NCI-H345 treated with DMSO at 0.1 percent for 48 hours (cell line): Measurements from ENCODE around the gene RASA3.
"Not testable (repeated sequence)": the region's sequence is repeated elsewhere in the genome, so short reads cannot be mapped to it uniquely, and the experiment has no call there.

Source experiments
- DNase-seq: peaks from one replicate; lab custom pipeline; 2025; ENCODE audit not compliant: unreplicated experiment; lab: John Stamatoyannopoulos, UW

The RASA3 gene

DNA sequence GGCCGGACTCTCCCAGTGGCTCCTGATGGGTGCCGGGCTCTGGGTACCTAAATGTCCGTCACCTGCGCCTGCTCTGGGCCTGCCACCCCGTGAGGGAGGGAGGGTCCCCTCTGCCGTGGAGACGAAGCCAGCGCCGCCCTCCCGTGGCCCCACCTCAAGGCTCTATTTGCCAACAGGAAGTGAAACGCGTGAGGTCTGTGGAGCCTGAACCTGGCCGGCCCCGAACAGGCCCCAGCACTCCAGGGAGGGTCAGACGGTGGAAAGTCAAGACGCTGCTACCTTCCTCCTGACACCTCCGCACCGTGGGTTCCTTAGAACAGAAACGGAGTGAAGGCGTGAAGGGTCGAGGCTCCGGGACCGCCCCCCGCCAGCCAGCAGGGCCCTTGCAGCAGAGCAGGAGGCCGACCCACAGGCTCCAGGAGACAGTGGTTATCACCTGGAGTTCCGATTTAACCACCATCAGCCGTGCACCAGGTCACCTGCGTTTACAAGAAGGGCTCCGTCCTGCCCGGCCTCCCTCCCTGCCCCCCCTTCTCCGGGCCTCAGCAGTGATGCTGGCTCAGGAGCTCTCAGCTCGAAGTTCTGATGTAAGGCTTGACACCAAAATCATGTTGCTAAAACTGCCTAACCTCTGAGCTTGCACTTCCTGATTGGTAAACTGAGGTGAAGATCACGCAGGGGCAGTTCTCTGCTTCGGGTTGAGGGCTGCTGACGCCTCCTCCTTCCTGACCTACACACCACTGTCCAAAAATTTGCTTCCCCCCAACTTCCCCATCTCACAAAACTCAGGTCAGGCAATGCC lies 107.6 kb downstream of the RASA3 start:
- DNase-seq, result no peak

DNA sequence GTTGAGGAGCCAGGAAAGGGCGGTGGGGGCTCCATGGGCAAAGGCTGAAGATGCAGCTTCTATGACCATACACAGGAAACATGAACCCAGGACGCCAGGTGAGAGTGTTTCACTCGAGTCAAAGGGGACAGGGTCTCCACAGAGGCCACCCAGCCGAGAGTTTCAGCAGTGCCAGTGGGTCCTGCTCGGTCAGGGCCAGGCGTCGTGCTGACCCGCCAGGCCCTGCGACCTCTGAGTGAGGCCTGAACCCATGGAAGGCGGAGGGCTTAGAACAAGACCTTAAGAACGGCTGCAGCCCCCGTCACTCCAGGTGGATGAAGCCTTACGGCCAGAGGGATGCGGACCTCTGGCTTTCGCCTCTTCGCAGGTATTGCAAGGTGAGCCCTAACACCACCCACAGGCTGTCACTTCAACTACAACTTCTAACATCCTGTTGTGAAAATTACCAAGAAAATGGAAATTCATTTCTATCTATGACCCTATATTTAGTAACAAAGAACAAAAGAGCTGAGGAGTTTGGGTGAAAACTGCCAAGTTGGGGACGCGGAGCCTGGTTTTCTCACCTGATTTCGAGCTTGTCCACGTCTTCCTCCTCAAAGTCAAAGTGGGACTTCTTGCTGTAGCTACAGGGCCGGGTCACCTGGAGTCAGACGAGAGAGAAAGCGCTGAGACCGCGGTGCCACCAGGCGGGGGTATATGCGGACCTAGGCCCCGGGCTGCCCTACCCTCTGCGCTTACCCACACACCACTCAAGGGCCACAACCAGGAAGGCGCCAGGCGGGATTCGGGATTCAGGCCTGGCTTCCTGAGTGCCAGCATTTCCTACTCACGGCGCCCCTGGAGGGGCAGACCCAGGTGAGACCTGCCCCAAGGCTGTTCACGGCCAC lies 108.5 kb downstream of the RASA3 start:
- no peak for DNase-seq

DNA sequence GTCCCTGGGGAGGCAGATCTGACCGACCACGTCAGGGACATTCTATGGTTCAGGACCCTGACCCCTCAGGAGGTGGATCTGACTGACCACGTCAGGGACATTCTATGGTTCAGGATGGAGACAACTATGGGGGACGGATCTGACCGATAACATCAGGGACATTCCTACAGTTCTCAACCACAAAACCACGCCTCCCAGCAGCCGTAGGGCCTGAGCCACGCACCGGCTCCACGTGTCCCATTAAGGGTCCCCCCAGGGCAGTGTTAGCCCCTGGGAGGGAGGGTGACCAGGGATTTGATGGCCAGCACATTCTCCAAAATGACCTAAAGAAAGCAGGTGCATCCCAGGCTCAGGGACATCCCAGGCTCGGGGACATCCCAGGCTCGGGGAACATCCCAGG lies 109.5 kb downstream of the RASA3 start:
- no peak for DNase-seq

DNA sequence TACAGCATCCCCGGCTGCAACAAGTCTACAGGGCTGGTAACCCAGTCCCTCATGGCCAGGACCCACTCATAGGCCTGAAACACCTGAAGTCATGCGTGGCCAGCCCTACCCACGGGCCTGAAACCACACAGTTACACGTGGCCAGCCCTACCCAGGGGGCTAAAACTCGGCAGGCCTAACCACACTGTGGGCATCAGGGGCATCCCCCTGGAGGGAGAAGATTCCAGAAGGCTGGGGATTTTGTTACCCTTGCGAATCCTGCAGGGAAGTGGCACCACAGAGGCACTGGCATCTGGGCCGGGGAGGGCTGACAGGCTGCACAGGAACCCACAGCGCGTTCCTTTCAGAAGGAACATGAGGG lies 110.1 kb downstream of the RASA3 start:
- DNase-seq, result no peak

DNA sequence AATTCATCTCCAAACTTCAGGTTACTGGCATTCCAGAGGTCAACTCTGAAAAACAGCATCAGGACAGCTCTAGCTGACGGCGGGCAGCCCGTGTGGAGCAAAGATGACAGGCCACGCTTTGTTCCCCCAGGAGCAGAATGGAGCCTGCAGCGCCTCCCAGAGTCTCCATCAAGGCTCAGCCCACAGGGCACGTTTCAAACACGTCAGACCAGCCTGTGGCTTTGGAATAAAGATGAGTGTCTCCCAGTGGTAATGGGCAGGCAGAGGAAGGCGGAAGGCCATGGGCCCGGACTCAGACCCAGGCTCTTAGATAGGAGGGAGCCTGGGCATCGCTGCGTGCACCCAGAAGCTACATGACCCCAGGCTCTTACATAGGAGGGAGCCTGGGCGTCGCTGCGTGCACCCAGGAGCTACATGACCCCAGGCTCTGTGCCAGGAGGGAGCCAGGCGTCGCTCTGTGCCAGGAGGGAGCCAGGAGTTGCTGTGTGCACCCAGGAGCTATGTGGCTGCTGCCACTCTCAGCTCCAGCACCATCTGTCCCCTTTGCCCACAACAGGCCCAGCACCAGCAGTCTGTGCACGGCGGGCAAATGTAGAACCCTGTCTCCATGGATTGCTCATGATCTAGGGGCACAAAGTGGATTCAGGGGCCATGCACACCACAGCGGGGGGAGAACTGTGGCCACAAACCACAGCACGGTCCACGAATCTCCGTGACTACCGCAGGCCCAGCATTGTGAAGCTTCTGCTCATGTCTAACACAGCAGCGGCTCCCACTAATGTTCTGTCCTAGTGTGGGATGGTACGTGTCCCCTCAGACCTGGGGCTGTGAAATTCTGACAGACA lies 110.7 kb downstream of the RASA3 start:
- DNase-seq, result no peak

DNA sequence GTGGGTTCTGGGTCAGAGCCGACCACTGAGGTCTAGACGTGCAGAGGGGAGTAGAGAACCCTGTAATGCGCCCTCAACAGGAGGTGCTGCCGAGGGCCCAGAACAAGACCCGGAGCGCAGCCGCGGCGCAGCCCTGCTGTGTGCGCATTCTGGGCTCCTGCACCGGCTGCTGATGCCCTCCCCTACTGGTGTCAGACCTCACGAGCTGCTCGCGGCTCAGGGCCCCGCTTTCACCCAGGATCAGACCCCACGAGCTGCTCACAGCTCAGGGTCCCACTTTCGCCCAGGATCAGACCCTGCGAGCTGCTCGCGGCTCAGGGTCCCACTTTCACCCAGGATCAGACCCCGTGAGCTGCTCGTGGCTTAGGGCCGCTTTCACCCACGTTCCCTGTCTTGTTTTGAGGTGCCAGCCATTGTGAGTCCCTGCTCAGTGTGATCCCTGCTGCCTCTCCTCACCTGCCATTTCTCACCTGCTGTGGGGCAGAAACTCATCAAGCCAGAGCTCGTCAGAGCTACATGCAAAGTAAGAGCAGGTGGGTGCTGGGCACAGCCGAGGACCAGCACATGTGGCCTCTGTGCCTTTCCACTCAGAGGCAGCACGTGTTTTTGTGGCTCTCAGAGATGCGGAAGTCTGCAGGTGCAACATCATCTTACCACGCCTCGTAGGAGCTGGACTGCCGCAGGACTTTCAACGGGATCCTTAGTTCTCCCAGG lies 111.5 kb downstream of the RASA3 start:
- DNase-seq, result no peak

DNA sequence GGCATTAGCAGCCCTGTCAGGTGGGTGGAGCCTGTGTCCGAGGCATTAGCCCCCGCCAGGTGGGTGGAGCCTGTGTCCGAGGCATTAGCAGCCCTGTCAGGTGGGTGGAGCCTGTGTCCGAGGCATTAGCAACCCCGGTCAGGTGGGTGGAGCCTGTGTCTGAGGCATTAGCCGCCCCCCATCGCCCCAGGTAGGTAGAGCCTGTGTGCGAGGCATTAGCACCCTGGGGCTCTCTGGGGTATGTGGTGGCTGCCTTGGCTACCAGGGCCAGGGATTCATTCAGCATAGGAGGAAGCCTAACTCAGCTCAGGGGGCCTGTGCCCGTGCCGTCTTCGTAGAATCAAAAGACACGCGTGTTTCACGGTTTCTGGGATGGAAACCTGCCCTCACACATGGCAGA lies 112.3 kb downstream of the RASA3 start:
- DNase-seq, result not testable (repeated sequence)

DNA sequence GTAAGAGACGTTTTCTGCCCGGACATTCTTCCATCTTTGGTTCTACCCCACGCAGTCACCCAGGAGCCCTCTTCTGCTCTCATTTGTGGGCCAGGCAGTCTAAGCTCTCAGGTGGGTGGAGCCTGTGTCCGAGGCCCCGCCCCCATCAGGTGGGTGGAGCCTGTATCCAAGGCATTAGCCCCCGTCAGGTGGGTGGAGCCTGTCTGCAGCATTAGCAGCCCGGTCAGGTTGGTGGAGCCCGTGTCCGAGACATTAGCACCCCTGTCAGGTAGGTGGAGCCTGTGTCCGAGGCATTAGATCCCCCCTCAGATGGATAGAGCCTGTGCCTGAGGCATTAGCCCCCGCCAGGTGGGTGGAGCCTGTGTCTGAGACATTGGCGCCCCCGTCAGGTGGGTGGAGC lies 113.1 kb downstream of the RASA3 start:
- no peak for DNase-seq

DNA sequence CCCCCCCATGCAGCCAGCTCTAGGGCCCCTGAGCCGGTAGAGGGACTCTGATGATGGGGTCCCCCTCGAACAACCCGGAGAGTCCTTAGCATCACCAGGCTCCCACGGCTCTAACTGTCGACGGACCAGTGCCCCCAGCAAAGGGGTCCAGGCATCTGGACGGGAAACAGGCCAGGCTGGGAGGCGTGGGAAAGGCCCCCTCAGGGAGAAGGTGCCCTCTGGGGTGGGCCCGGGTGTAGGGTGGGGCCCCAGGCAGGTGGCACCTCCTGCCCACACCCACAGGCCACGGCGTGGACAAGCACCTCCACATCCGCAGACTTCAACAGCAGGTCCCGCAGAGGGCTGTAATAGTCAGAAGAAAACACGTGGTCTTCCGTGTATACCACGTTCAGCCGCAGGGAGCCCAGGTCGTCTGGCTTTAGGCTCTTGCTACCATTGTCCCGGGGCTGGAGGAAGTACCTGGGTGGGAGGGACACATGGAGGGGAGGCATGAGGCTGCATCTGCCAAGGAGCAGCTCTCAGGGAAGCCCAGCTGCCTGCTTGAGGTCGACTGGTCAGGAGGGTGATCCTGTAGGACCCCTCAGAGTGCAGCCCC lies 113.9 kb downstream of the RASA3 start:
- no peak for DNase-seq

DNA sequence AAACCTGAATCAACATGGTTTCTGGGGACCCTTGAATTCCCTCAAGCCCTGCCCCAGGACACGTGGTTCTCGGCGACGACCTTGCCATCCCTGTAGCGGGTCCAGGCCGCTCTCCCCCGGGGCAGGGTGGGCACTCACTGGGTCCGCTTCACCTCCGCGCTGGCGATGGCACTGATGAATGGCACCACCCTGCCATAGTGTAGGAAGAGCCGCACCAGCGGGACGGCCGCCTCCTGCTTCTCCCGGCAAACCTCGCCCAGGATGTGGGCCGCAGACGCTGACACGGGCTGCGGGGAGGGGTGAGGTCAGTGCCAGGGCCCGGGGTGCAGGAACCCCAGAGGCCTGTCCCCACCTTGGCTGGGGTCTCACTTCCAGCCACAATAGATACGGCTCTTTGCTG lies 114.5 kb downstream of the RASA3 start:
- DNase-seq, result no peak

DNA sequence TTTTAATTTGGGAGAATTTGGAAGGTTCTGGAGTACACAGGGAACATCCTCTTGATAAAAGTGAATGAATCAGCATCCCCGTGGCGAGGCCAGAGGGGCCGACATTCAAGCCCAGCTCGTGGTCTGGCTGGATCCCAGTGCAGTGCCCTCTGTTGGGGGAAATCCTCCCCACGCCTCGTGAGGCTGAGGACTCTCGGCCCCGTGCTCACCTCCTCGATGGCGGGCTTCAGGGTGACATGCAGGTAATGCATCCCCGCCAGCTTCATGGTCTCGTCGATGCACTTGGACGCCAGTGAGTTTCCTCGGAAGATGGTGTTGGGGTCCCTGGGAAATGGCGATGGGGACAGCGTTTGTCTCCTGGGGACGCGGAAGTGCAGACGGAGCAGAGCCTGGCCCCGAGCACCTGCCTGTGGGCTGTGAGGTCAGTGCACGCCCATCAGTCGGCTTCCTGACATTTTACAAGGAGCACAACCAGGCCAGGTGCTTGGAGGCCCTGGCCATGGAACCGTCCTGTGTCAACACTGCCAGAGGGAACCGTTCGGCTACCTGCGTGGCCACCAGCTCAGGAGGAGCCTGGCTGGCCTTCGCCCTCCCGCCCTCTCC lies 115.3 kb downstream of the RASA3 start:
- no peak for DNase-seq

DNA sequence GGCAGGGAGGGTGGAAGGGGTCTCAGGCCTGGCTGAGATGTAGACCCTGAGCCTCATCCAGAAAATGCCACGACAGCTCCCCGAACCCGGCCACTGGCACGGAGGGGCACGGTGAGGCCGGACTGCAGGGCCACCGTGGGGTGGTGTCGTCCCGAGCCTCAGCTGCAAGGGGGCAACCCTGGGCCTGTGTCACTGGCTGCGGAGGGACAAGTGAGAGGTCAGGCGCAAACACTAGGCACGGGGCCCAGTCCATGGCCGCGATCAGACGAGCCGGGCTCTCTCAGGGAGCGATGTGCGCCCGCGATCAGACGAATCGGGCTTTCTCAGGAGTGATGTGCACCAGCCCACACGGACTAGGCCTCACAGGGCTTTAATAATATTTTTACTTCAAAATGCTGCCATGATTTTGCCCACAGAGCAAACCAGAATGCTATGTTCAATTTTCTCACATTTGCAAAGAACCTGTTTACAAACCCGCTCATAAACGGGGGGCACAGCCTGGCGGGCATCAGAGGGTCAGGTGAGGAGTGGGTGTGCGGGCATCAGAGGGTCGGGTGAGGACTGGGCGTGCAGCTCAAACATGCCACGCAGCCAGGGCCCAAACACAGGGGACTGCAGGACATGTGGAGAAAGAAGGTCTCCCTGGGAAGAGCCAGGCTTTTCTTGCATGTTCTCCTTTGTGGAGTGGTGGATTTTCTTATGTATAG lies 115.9 kb downstream of the RASA3 start:
- DNase-seq, result no peak

DNA sequence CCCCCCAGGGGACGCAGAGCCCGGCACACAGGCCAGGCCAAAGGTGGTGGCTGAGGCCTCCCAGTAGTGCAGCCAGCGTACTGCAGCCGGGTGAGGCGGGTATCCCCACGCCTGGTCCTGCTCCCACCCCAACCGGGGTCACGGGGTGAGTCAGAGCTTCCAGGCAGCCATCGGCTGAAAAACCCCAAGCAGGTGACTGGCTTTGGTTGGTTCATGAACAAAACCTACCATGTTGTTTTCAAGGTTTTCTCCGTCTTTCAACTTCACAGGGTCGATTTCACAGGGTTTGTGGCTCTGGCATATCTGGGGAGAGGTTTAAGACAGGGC lies 116.5 kb downstream of the RASA3 start:
- no peak for DNase-seq

DNA sequence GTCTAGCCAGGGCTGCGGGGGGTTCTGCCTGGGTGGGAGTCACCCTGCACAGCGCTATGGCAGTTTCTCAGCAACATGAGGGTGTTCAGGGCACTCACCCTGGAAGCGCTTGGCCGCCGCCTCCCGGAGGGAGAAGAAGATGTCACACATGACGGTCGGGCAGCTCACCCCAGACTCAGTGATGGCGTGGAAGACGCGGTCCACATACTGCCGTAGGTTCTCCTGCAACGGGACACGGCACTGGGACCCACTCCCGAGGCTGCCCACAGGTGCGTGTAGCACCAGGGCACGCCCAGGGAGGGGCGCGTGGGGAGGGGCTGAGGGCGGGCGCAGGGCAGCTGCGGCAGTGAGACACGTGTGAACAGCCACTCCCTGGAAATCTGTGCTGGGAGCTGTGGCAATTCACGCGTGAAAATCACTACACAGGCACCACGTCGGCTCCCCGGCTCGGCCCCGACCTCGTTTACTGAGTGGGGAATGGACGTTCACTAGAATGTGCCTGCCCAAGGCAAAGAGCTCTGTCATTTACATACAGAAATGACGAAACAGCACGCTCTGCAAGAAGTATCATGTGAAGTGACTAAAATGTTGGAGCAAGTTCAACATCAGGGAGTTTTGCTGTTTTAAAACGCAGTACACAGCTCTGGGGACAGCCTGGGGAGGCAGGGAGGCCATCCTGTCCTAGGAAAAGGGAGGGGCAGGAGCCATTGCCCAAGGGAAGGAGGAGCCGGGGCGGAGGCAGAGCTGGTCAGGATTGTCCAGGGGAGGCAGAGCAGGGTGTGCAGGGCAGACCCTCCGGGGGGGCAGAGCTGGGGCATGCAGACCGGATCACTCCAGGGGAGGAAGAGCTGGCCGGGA lies 117.1 kb downstream of the RASA3 start:
- no peak for DNase-seq

DNA sequence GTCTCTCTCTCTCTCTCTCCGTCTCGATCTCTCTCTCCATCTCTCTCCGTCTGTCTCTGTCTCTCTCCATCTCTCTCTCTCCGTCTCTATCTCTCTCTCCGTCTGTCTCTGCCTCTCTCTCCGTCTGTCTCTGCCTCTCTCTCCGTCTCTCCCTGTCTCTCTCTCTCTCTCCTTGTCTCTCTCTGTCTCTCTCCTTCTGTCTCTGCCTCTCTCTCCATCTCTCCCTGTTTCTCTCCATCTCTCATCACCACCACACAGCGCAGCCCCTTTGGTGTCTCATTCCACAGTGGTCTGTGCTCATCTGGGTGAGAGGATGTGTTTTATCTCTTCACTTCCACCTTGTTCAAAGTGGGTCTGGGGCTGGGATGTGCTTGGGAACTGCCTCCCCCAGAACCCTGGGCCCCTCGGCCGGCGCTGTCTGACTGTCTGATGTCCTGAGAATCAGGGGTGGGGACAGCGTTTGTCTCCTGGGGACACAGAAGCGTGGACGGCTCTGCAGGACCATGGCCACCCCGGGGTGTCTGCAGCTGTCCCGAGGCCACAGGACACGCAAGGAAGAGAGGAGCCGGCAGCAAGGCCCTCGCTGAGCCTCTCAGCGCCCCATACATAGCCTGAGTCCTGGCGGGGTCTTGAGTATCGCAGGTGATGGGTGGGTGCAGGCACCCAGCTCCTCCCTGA lies 118.3 kb downstream of the RASA3 start:
- no peak for DNase-seq

DNA sequence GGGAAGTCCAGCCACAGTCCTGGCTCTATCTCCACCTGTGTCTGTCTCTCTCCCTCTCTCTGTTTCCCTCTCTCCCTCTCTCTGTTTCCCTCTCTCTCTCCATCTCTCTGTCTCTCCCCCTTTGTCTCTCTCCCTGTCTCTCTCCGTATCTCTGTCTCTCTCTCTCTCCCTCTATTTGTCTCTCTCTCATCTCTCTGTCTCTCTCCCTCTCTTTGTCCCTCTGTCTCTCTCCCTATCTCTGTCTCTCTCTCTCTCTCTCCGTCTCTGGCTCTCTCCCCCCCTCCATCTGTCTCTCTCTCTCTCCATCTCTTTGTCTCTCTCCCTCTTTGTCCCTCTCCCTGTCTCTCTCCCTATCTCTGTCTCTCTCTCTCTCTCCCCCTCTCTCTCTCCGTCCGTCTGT lies 119.1 kb downstream of the RASA3 start:
- no peak for DNase-seq

DNA sequence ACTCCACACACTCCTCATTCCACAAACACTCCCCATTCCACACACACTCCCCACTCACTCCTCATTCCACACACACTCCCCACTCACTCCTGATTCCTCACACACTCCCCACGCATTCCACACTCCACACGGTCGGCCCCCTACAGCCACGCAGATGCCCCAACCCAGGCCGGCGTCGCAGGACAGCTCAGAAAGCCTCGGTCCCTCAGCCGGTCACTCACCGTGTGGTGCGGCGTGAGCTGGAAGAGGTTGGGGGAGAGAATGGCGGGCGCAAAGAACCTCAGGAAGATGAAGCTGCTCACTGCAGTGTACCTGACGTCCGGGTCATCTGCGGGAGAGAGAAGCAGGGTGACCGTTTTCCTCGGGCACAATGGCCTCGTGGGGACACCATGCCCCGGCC lies 119.5 kb downstream of the RASA3 start:
- no peak for DNase-seq

DNA sequence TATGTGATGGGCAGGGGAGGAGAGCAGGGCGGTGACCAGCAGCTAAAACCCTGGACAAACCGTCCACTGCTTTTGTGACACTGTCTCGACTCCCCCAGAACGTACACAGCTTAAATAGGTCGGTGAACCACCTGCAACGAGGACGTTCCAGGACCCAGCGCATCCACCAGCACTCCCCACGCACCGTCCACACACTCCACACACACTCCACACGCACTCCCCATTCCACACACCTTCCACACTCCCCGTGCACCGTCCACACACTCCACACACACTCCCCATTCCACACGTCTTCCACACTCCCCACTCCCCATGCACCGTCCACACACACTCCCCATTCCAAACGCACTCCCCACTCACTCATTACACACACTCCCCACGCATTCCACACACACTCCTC lies 120.3 kb downstream of the RASA3 start:
- no peak for DNase-seq
